MCF 10A (cell line): ENCODE measurements around the gene CLEC12A. TPM values are rescaled to one million over a fixed set of nuclear protein-coding genes. Genes with fewer than 3 reads are reported as not detected.

Experiments used
- BruUV-seq: library from RNA; stranded (reverse); fragments of 400-500 nt; replicated peaks from 2 replicates; lab custom pipeline; 2021; lab: Mats Ljungman, UMichigan
- CTCF ChIA-PET: fragments of 300-600 bp; sonication (Branson Sonifier 250); formaldehyde crosslinking; extraction: SDS; loops from one replicate; lab custom pipeline; 2021; ENCODE audit warnings: antibody characterized with exemption, inconsistent platforms; lab: Yijun Ruan, JAX
- POLR2A ChIA-PET: fragments of 300-600, 350-650 bp; sonication (Branson Sonifier 250); formaldehyde crosslinking; extraction: SDS; loops from one replicate; lab custom pipeline; 2020; ENCODE audit warnings: antibody characterized with exemption, inconsistent platforms; lab: Yijun Ruan, JAX
- DNase-seq: peaks from one replicate; pipeline ENCODE4 v3.0.0-alpha.2; 2018; ENCODE audit not compliant: unreplicated experiment
- H3K27ac Mint-ChIP-seq: one replicate; pipeline ENCODE4 v1.8.0; 2022; ENCODE audit warnings: mild to moderate bottlenecking, low read depth, mixed read lengths; ENCODE audit not compliant: unreplicated experiment
- H3K27me3 Mint-ChIP-seq: one replicate; pipeline ENCODE4 v1.8.0; 2022; ENCODE audit warnings: mixed read lengths; ENCODE audit not compliant: insufficient read depth, unreplicated experiment
- H3K36me3 Mint-ChIP-seq: one replicate; pipeline ENCODE4 v1.8.0; 2022; ENCODE audit warnings: mild to moderate bottlenecking, moderate library complexity, mixed read lengths; ENCODE audit not compliant: insufficient read depth, unreplicated experiment
- H3K4me1 Mint-ChIP-seq: one replicate; pipeline ENCODE4 v1.8.0; 2022; ENCODE audit warnings: mixed read lengths; ENCODE audit not compliant: insufficient read depth, unreplicated experiment
- H3K4me3 Mint-ChIP-seq: one replicate; pipeline ENCODE4 v1.8.0; 2022; ENCODE audit warnings: mild to moderate bottlenecking, moderate library complexity, mixed read lengths; ENCODE audit not compliant: unreplicated experiment
- H3K9me3 Mint-ChIP-seq: one replicate; pipeline ENCODE4 v1.8.0; 2022; ENCODE audit warnings: mixed read lengths; ENCODE audit not compliant: unreplicated experiment
- CTCF ChIP-seq: fragments of 200-600 bp; IDR thresholded peaks from one replicate; pipeline ENCODE4 v1.8.0; 2022; ENCODE audit warnings: antibody characterized with exemption, mild to moderate bottlenecking; ENCODE audit not compliant: unreplicated experiment
- intact Hi-C: fragments of 100-400 bp; cut with micrococcal nuclease; formaldehyde crosslinking; loops from 2 replicates; pipeline ENCODE4 v1.14.1; 2022
- total RNA-seq: library from RNA; stranded (reverse); gene quantifications from 2 replicates; pipeline ENCODE4 v1.2.3, GENCODE V29; 2022

Gene CLEC12A
- total RNA-seq, 1 experiment from 2014 or later = not detected

GRCh38 chr12:10001171-10001776 is 30.1 kb downstream of the CLEC12A start:
- POLR2A ChIA-PET = no interaction called here
- intact Hi-C loops = loop anchor here (10.0 kb wide), 1 partner anchor 246 kb away; no protein-coding TSS in a partner anchor
- Mint-ChIP-seq H3K9me3 (no peaks in the 10 kb centered on the region), H3K36me3 (no peaks in the 10 kb centered on the region), H3K4me1 (no peaks in the 10 kb centered on the region), H3K27ac (no peak overlapping the region), H3K27me3 (no peaks in the 10 kb centered on the region), H3K4me3 (no peak overlapping the region)
- TF ChIP-seq CTCF = no peak
- BruUV-seq = no TSS peak
- no peak for DNase-seq
- CTCF ChIA-PET = interaction anchor here (0.5 to 6.6 kb wide), 6 partner anchors 10 to 188 kb away, joined by 3 to 51 read pairs (median 5); partner anchors contain the start of gene CLEC12B

GRCh38 chr12:10012630-10013330 is 41.6 kb downstream of the CLEC12A start:
- H3K4me1 Mint-ChIP-seq = peaks cover 15% of the 10 kb centered on the region

GRCh38 chr12:10015450-10015849 is 44.2 kb downstream of the CLEC12A start:
- CTCF ChIA-PET = interaction anchor here (0.6 to 2.4 kb wide), 4 partner anchors 21 to 273 kb away, joined by 3 to 13 read pairs (median 3); no protein-coding TSS in a partner anchor
- no TSS peak for BruUV-seq
- no peak overlapping the region for H3K4me3 Mint-ChIP-seq
- POLR2A ChIA-PET = no interaction called here
- H3K4me1 Mint-ChIP-seq = peaks cover 8% of the 10 kb centered on the region
- DNase-seq = no peak
- no peak overlapping the region for H3K27ac Mint-ChIP-seq
- no peaks in the 10 kb centered on the region for H3K36me3 Mint-ChIP-seq
- intact Hi-C loops = loop anchor here (10.0 kb wide), 1 partner anchor 201 kb away; no protein-coding TSS in a partner anchor
- no peak for TF ChIP-seq CTCF
- H3K9me3 Mint-ChIP-seq = no peaks in the 10 kb centered on the region
- no peaks in the 10 kb centered on the region for H3K27me3 Mint-ChIP-seq

More at GRCh38 chr12:10012630-10013330, 41.6 kb downstream of the CLEC12A start:
- Mint-ChIP-seq H3K27ac (no peak overlapping the region), H3K9me3 (no peaks in the 10 kb centered on the region), H3K36me3 (no peaks in the 10 kb centered on the region), H3K27me3 (no peaks in the 10 kb centered on the region), H3K4me3 (no peak overlapping the region)
- ChIA-PET CTCF (interaction anchor here (1.0 to 6.2 kb wide), 7 partner anchors 12 to 262 kb away, joined by 3 to 74 read pairs (median 6); partner anchors contain the start of gene CLEC1B), POLR2A (no interaction called here)
- no TSS peak for BruUV-seq
- no peak for TF ChIP-seq CTCF
- intact Hi-C loops = loop anchor here (10.0 kb wide), 1 partner anchor 198 kb away; no protein-coding TSS in a partner anchor
- DNase-seq = no peak

GRCh38 chr12:10016881-10017280 is 45.7 kb downstream of the CLEC12A start:
- TF ChIP-seq CTCF = no peak
- no TSS peak for BruUV-seq
- intact Hi-C loops = loop anchor here (10.0 kb wide), 1 partner anchor 202 kb away; no protein-coding TSS in a partner anchor
- ChIA-PET CTCF (no interaction called here), POLR2A (interaction anchor here (0.7 kb wide), 1 partner anchor 261 kb away, joined by 3 read pairs; no protein-coding TSS in a partner anchor)
- peaks cover 8% of the 10 kb centered on the region for H3K4me1 Mint-ChIP-seq
- peak; percentile 37 for DNase-seq
- no peak overlapping the region for H3K4me3 Mint-ChIP-seq
- H3K27me3 Mint-ChIP-seq = no peaks in the 10 kb centered on the region
- H3K36me3 Mint-ChIP-seq = no peaks in the 10 kb centered on the region
- H3K27ac Mint-ChIP-seq = peak overlapping the region; percentile 2
- no peaks in the 10 kb centered on the region for H3K9me3 Mint-ChIP-seq
